H9 (cell line): ENCODE results near the gene DAAM2. TPM values are rescaled to one million over a fixed set of nuclear protein-coding genes. Genes with fewer than 3 reads are reported as not detected.

Source experiments
- DNase-seq: peaks from one replicate; pipeline ENCODE4 v3.0.0-alpha.2; 2017
- H2AFZ ChIP-seq: one replicate; pipeline ENCODE4 v1.6.1; 2013; ENCODE audit warnings: mild to moderate bottlenecking, low read length, control low read depth, moderate library complexity
- H2AK5ac ChIP-seq: 2 replicates; pipeline ENCODE4 v1.6.1; 2013; ENCODE audit warnings: low read length, control low read depth, mixed read lengths; ENCODE audit not compliant: insufficient read length
- H2BK120ac ChIP-seq: one replicate; pipeline ENCODE4 v1.6.1; 2013; ENCODE audit warnings: low read depth, mild to moderate bottlenecking, low read length, control low read depth, inconsistent platforms; ENCODE audit not compliant: poor library complexity, severe bottlenecking
- H2BK12ac ChIP-seq: 2 replicates; pipeline ENCODE4 v1.6.1; 2013; ENCODE audit warnings: low read length, control low read depth, mixed read lengths, low read depth; ENCODE audit not compliant: insufficient read length
- H2BK15ac ChIP-seq: 2 replicates; pipeline ENCODE4 v1.6.1; 2013; ENCODE audit warnings: low read depth, low read length, control low read depth
- H2BK20ac ChIP-seq: one replicate; pipeline ENCODE4 v1.6.1; 2013; ENCODE audit warnings: low read depth, mild to moderate bottlenecking, low read length, control low read depth, inconsistent platforms; ENCODE audit not compliant: poor library complexity, severe bottlenecking
- H2BK5ac ChIP-seq: 2 replicates; pipeline ENCODE4 v1.6.1; 2013; ENCODE audit warnings: low read length, control low read depth, mixed read lengths; ENCODE audit not compliant: insufficient read length
- H3K14ac ChIP-seq: 2 replicates; pipeline ENCODE4 v1.6.1; 2013; ENCODE audit warnings: low read length, control low read depth; ENCODE audit not compliant: insufficient read depth
- H3K18ac ChIP-seq: 2 replicates; pipeline ENCODE4 v1.6.1; 2013; ENCODE audit warnings: low read depth, mild to moderate bottlenecking, mixed read lengths, low read length, control low read depth; ENCODE audit not compliant: insufficient read length
- H3K23ac ChIP-seq: 2 replicates; pipeline ENCODE4 v1.6.1; 2013; ENCODE audit warnings: low read length, control low read depth, mixed read lengths, low read depth; ENCODE audit not compliant: insufficient read length
- H3K23me2 ChIP-seq: 2 replicates; pipeline ENCODE4 v1.6.1; 2013; ENCODE audit warnings: low read depth, mild to moderate bottlenecking, mixed read lengths, low read length, control low read depth; ENCODE audit not compliant: insufficient read length, poor library complexity, severe bottlenecking
- H3K27ac ChIP-seq: 2 replicates; pipeline ENCODE4 v1.5.1; 2013; ENCODE audit warnings: low read length, control low read depth, mixed read lengths, low read depth; ENCODE audit not compliant: insufficient read length
- H3K27me3 ChIP-seq: 2 replicates; pipeline ENCODE4 v1.6.1; 2013; ENCODE audit warnings: low read length, control low read depth, inconsistent platforms; ENCODE audit not compliant: insufficient read depth
- H3K4ac ChIP-seq: 2 replicates; pipeline ENCODE4 v1.6.1; 2013; ENCODE audit warnings: low read depth, mild to moderate bottlenecking, control low read depth, inconsistent platforms, low read length, moderate library complexity
- H3K4me1 ChIP-seq: 2 replicates; pipeline ENCODE4 v1.6.1; 2013; ENCODE audit warnings: low read length, control low read depth, inconsistent platforms; ENCODE audit not compliant: insufficient read depth
- H3K4me2 ChIP-seq: 2 replicates; pipeline ENCODE4 v1.6.1; 2013; ENCODE audit warnings: low read length, control low read depth, mixed read lengths; ENCODE audit not compliant: insufficient read length, insufficient read depth
- H3K56ac ChIP-seq: 2 replicates; pipeline ENCODE4 v1.6.1; 2013; ENCODE audit warnings: low read depth, mild to moderate bottlenecking, mixed read lengths, low read length, control low read depth; ENCODE audit not compliant: insufficient read length
- H3K79me1 ChIP-seq: 2 replicates; pipeline ENCODE4 v1.6.1; 2013; ENCODE audit warnings: low read depth, mild to moderate bottlenecking, moderate library complexity, low read length, control low read depth, inconsistent platforms; ENCODE audit not compliant: insufficient read depth, poor library complexity, severe bottlenecking
- H3K79me2 ChIP-seq: 2 replicates; pipeline ENCODE4 v1.6.1; 2013; ENCODE audit warnings: low read length, control low read depth, inconsistent platforms; ENCODE audit not compliant: insufficient read depth
- H3K9ac ChIP-seq: 2 replicates; pipeline ENCODE4 v1.6.1; 2013; ENCODE audit warnings: low read length, control low read depth, mixed read lengths; ENCODE audit not compliant: insufficient read length; ENCODE audit errors: extremely low read depth
- H3K9me3 ChIP-seq: one replicate; pipeline ENCODE4 v1.6.1; 2013; ENCODE audit warnings: low read depth, low read length, inconsistent platforms; ENCODE audit not compliant: control insufficient read depth
- H3T11ph ChIP-seq: one replicate; pipeline ENCODE4 v1.6.1; 2013; ENCODE audit warnings: mild to moderate bottlenecking, low read length, control low read depth, inconsistent platforms
- H4K20me1 ChIP-seq: one replicate; pipeline ENCODE4 v1.6.1; 2013; ENCODE audit not compliant: control insufficient read depth, insufficient read length, insufficient read depth
- H4K5ac ChIP-seq: 2 replicates; pipeline ENCODE4 v1.6.1; 2013; ENCODE audit warnings: low read depth, mild to moderate bottlenecking, mixed read lengths, low read length, control low read depth; ENCODE audit not compliant: insufficient read length
- H4K8ac ChIP-seq: replicated peaks from 2 replicates; pipeline ENCODE4 v1.6.1; 2013; ENCODE audit warnings: low read length, control low read depth, mixed read lengths, low read depth; ENCODE audit not compliant: insufficient read length
- H4K91ac ChIP-seq: 2 replicates; pipeline ENCODE4 v1.6.1; 2013; ENCODE audit warnings: low read depth, mild to moderate bottlenecking, moderate library complexity, mixed read lengths, low read length, control low read depth; ENCODE audit not compliant: insufficient read length
- H3K27ac Mint-ChIP-seq, 3 experiments: 2 replicates in 2 of 3; 3 replicates in 1 of 3; pipeline ENCODE4 v1.8.0; 2020 to 2021; ENCODE audit warnings: mixed read lengths in 3 of 3, mild to moderate bottlenecking in 1 of 3, moderate library complexity in 1 of 3
- H3K27me3 Mint-ChIP-seq: 2 replicates; pipeline ENCODE4 v1.8.0; 2021; ENCODE audit warnings: low read depth, mild to moderate bottlenecking, moderate library complexity, mixed read lengths
- H3K36me3 Mint-ChIP-seq, 3 experiments: 2 replicates in 2 of 3; 3 replicates in 1 of 3; pipeline ENCODE4 v1.8.0; 2020 to 2021; ENCODE audit warnings: low read depth in 3 of 3, mixed read lengths in 3 of 3; ENCODE audit not compliant: insufficient read depth in 1 of 3
- H3K4me1 Mint-ChIP-seq, 2 experiments: 2 replicates each; pipeline ENCODE4 v1.8.0; 2020; ENCODE audit warnings: mixed read lengths in 2 of 2
- H3K4me3 Mint-ChIP-seq, 2 experiments: 2 replicates in 1 of 2; 3 replicates in 1 of 2; pipeline ENCODE4 v1.8.0; 2020 to 2021; ENCODE audit warnings: mild to moderate bottlenecking in 2 of 2, mixed read lengths in 2 of 2, moderate library complexity in 1 of 2
- H3K9me3 Mint-ChIP-seq, 2 experiments: 2 replicates in 1 of 2; 3 replicates in 1 of 2; pipeline ENCODE4 v1.8.0; 2020; ENCODE audit warnings: mild to moderate bottlenecking in 2 of 2, mixed read lengths in 2 of 2, moderate library complexity in 1 of 2
- CTCF ChIP-seq: fragments of 200-600 bp; sonication (generic); conservative IDR thresholded peaks from 3 replicates; pipeline ENCODE4 v1.8.0; 2021; ENCODE audit warnings: antibody characterized with exemption, mild to moderate bottlenecking
- WGBS: extraction: QIAGEN DNeasy Blood & Tissue Kit; methylation state at CpG from one replicate; pipeline ENCODE4 v1.1.7; 2013; ENCODE audit warnings: missing lambda C conversion rate, low lambda C conversion rate, mixed read lengths; ENCODE audit not compliant: insufficient read length; ENCODE audit errors: extremely low coverage; 5-methylcytosine and 5-hydroxymethylcytosine counted together
- total RNA-seq: library from RNA; stranded (reverse); gene quantifications from 2 replicates; pipeline ENCODE4 v1.2.1, GENCODE V29; 2021

DAAM2 gene
- total RNA-seq, 1 experiment from 2014 or later, result 1.1 TPM

GRCh38 chr6:39829331-39829730 lies 37.2 kb downstream of the DAAM2 start:
- Histone ChIP-seq H2BK120ac (no peak overlapping the region), H3K14ac (no peak overlapping the region), H3K18ac (no peak overlapping the region), H3K79me1 (no peaks in the 10 kb centered on the region), H3K56ac (no peak overlapping the region), H3K27me3 (no peaks in the 10 kb centered on the region), H2BK5ac (no peak overlapping the region), H2AK5ac (no peak overlapping the region), H4K20me1 (no peaks in the 10 kb centered on the region), H3K9me3 (no peaks in the 10 kb centered on the region), H3K4ac (no peak overlapping the region), H4K91ac (no peak overlapping the region), H3K23me2 (no peaks in the 10 kb centered on the region), H3K27ac (no peak overlapping the region), H2AFZ (no peak overlapping the region), H3K4me1 (peaks cover 3% of the 10 kb centered on the region), H3K4me2 (no peak overlapping the region), H4K8ac (no peak overlapping the region), H3K9ac (no peak overlapping the region), H3K23ac (no peak overlapping the region), H3K79me2 (no peaks in the 10 kb centered on the region), H2BK20ac (no peak overlapping the region), H2BK15ac (no peak overlapping the region), H2BK12ac (no peak overlapping the region), H3T11ph (no peak overlapping the region), H4K5ac (no peak overlapping the region)
- H3K9me3 Mint-ChIP-seq, result no peaks in the 10 kb centered on the region
- H3K36me3 Mint-ChIP-seq, result no peaks in the 10 kb centered on the region
- no peak overlapping the region for H3K27ac Mint-ChIP-seq
- no peak for TF ChIP-seq CTCF
- peaks cover 6 to 33% of the 10 kb centered on the region in 2 experiments for H3K4me1 Mint-ChIP-seq
- H3K4me3 Mint-ChIP-seq, result no peak overlapping the region
- no peak for DNase-seq
- no CpG with 5 or more reads among the region's 2 CpGs for WGBS
- H3K27me3 Mint-ChIP-seq, result peaks cover 13% of the 10 kb centered on the region
